Right ventricle myocardium inferior (tissue), 1 donor: ENCODE results near the gene CALN1. TPM values are rescaled to one million over a fixed set of nuclear protein-coding genes. Genes with fewer than 3 reads are reported as not detected.

ENCODE experiments used
- ATAC-seq: fragments of 200-7000 bp; cut with Tn5 transposase; one replicate; pipeline ENCODE4 v1.9.1; 2020; ENCODE audit warnings: mild to moderate bottlenecking, moderate library complexity
- DNase-seq: peaks from one replicate; pipeline ENCODE4 v3.0.0; 2021; ENCODE audit errors: missing footprints
- intact Hi-C: fragments of 100-400 bp; cut with DNase I; formaldehyde crosslinking; loops from one replicate; pipeline ENCODE4 v1.11.0; 2022
- total RNA-seq: library from RNA; stranded (reverse); fragmentation: NEBNext Ultra II Directional; extraction: Animal tissue kit (Norgen Biotek cat#: 25700); gene quantifications from one replicate; pipeline ENCODE4 v1.2.1, GENCODE V29; 2021
- donor health status: DM: no; HTN: yes; CAD: no; lungs with severe emphysema.

Gene CALN1
- total RNA-seq, 1 donor from 2014 or later = not detected

DNA sequence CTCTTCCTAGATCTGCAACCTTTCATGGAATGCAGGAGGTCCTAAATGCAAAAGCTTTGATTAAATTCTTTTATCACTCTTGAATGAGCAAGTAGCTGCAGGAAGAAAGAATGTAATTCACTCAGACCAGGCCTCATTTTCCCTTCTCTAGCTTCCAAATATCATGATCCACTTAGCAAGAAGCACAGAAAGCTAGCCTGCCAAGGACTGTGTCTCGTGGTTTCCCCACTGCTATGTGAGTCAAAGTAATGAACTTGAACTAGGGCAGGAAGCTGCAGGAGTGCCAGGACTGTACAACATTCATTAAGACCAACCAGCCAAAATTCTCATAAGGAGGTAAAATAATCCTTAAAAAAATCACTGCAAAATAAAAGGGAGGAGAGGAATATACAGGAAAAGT lies 379.2 kb downstream of the CALN1 start:
- ATAC-seq = peak; percentile 70
- intact Hi-C loops = no loop called here

DNA sequence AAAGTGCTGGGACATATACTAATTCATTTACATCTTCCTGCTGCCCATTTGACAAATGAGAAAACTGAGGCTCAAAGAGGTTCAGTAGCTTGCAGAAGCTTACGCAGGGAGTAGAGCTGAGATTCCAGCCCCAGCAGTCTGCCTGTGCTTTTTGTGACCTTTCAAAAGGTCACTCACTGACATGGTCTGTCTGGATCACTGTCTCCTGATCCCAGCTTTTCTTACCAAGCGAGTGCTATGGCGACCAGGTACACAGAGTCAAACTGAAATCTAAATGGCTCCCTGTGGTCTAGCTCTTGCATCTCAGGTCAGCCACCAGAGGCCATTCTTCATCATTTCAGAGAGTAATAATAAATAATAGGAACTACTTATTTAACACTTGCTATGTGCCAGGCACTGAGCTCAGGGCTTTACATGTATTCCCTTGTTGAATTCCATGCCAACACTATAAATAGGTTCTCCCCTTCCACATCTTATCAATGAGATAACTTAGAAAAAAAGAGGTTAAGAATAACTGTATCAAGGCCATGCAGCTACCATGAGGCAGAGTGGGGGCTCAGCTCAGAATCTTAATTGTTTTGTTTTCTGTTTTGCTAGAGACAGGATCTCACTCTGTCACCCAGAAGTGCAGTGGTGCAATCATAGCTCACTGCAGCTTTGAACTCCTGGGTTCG lies 381.0 kb downstream of the CALN1 start:
- no peak for DNase-seq
- peak; percentile 45 for ATAC-seq
- intact Hi-C loops = no loop called here

More for the DNA sequence above, 379.2 kb downstream of the CALN1 start:
- DNase-seq = no peak

DNA sequence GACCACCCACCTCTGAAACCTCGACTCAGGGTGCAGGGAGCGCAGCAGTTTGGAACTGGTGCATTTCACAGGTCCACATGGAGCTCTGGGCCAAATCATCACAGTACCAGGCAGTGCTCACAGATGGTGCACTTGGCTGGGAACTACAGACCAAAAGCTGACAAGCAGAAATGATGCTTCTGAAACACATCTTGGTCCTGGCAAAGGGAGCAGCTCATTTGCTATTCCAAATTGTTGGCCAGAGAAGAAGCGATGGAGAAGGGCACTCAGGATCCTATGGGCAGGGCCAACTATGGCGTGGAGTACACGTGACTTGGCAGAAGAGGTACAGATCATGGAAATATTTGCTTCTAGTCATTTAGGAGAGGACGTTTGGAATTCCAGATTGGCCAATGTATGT lies 383.9 kb downstream of the CALN1 start:
- intact Hi-C loops = no loop called here
- no peak for DNase-seq
- no peak for ATAC-seq

DNA sequence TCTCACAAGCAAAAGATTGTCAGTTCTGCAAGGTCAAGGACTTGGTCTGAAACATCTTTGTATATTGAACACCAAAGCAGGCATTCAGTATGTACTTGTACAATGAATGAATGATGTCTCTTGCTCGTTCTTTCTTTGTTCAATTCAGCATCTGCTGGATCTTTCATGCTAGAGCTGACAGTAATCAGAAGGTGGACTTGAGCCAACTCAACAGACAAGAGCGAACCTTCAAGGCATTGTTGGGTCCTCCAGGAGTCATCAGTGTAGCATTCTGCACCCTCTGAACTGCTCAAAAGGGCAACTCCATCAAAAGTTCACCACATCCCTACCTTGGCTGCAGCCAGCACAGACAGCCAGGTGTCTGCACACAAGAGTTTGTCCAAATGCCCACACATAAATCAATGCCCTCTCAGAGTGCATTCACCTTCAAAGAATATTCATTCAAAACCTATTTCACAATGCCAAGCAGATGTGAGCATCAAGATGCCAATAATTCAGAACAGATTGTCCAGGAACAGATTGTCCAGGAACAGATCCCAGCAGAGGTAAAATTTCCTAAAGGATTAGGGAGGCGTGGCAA lies 386.7 kb downstream of the CALN1 start:
- ATAC-seq = no peak
- intact Hi-C loops = no loop called here
- DNase-seq = no peak

DNA sequence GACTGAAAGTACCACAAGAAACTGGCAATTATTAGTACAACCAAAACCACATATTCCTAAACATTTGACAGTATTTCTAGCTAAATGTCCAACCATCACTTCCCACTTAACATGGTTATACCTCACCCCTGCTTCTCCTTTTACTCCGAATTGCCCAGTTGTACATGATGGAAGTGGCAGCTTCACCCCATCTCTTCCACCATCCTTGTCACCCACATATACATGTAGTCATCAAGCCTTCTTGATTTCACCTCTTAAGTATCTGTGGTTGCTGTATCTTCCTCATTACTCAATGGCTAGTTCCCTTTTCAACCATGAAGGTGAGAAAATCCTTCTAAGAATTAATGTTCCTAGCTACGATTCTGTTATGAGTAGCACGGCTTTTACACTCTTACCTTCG lies 388.2 kb downstream of the CALN1 start:
- no peak for ATAC-seq
- intact Hi-C loops = no loop called here
- no peak for DNase-seq

DNA sequence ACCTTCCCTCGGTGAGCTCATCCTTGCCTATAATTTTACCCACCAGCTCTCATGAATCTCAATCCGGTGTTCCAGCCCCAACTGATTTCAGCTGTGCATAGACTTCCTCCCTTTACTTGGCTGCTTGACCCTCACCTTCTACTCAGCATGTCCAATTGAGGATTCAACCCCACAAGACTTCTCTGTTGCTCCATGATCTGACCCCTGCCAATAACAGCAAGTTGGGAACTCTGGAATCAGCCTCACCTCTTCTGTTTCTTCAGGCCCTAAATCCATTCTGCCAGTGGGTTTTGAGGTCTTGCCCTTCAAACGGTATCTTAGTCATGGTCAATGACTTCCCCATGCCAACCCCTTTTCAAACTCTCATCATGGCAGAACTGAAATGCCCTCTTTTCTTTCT lies 390.4 kb downstream of the CALN1 start:
- intact Hi-C loops = no loop called here
- ATAC-seq = no peak
- DNase-seq = no peak

DNA sequence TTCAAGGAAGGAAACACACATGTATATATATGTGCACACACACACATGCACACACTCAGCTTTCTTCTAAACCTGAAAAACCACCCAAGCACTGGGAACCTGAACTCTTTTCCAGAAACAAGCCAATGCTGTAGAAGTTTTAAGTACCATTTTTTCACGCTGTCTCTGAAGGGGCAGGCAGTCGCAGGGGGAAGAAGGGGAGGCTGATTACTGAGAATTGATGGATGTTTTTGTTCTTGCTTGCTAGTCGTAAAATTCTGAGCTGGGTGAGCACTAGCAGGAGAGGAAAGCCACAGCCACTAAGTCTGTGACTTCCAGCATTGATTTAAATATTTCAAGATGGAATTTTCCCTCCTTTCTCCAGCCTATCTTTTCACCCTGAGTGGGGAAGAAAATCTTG lies 391.8 kb downstream of the CALN1 start:
- DNase-seq = no peak
- no peak for ATAC-seq
- intact Hi-C loops = no loop called here

DNA sequence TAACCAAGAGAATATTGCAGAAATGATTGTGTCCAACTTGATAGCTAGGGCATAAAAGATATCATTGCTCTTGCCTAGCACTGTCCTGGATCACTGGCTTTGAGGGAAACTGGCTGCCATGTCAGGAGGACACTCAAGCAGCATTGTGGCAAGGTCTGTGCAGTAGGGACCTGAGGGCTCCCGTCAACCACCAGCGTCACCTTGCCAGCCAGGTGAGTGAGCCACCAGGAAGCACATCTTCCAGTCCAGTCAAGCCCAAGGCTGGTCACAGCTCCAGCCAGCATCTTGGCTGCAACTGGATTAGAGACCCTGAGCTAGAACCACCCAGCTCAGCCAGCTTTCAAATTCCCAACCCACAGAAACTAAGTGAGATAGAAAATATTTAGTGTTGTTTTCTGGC lies 392.7 kb downstream of the CALN1 start:
- ATAC-seq = no peak
- intact Hi-C loops = no loop called here

DNA sequence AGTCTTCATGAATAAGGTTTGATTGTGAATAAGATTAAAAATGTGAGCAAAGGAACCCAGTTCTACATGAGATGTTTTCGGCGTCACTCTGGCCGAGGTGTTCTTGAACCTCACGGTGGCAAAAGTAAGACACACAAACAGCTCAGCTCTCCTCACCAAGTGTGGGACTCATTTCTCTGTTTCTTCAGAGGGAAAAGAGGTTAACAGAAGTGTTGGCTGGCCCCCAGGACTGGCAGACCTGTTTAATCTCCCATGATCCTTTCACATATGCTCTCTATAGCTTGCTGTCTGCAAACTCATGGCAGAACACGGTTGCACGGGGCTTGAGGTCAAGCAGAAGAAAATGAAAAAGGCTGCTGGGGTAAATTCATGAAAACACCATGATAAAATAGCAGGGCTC lies 394.4 kb downstream of the CALN1 start:
- DNase-seq = no peak
- ATAC-seq = no peak
- intact Hi-C loops = no loop called here

More for the DNA sequence above, 392.7 kb downstream of the CALN1 start:
- DNase-seq = no peak

DNA sequence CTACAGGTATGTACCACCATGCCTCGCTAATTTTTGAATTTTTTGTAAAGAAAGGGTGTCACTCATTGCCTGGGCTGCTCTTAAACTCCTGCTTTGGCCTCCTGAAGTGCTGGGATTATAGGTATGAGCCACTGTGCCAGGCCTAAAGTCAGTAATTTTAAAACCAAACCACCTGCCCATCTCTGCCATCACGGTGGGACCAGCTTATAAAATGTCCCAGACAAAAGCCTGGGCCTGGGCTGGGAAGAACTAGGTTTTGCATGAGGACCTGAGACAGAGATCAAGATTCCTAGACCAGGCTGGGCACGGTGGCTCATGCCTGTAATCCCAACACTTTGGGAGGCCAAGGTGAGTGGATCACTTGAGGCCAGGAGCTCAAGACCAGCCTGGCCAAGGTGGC lies 395.6 kb downstream of the CALN1 start:
- ATAC-seq (no peak), DNase-seq (no peak)
- intact Hi-C loops = no loop called here

DNA sequence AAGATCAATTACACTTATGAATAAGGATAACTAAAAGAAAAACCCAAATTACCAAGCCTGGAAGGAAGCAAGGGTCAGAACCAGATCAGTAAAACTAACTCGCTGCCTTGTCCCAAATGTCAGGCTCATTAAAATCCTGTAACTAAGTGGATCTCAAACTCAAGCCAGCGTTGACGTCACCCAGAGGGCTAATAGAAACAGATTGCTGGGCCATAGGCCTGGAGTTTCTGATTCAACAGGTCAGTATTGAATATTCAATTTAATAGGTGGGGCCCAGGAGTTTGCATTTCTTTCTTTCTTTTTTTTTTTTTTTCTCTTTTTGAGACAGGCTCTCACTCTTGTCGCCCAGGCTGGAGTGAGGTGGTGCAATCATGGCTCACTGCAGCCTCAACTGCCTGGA lies 397.0 kb downstream of the CALN1 start:
- intact Hi-C loops = no loop called here
- ATAC-seq (no peak), DNase-seq (no peak)

DNA sequence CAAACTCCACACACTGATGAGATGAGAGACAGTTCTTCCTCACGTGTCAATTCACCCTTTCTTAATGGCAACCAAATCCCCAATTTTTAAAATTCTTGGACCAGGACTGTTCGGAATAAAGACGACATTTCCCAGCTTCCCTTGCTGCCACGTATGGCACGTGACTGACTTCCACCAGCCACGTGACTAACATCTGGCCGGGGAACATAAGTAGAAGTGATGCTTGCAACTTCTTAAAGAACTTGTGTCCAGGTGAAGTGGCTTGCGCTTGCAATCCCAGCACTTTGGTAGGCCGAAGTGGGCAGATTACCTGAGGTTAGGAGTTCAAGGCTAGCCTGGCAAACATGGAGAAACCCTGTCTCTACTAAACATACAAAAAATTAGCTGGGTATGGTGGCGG lies 405.1 kb downstream of the CALN1 start:
- ATAC-seq (no peak), DNase-seq (no peak)
- intact Hi-C loops = no loop called here

DNA sequence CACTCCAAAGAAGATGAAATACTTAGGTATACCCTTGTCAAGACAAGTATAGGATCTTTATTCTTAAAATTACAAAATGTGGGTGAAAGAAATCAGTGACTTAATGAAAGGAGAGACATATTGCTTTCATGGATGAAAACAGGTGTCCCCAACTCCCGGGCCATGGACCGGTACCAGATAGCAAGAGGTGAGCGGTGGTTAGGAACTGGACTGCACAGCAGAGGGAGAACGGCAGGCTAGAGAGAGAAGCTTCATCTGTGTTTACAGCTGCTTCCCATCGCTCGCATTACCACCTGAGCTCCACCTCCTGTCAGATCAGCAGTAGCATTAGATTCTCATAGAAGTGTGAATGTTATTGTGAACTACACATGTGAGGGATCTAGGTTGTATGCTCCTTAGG lies 408.9 kb downstream of the CALN1 start:
- ATAC-seq = no peak
- intact Hi-C loops = no loop called here
- DNase-seq = no peak

DNA sequence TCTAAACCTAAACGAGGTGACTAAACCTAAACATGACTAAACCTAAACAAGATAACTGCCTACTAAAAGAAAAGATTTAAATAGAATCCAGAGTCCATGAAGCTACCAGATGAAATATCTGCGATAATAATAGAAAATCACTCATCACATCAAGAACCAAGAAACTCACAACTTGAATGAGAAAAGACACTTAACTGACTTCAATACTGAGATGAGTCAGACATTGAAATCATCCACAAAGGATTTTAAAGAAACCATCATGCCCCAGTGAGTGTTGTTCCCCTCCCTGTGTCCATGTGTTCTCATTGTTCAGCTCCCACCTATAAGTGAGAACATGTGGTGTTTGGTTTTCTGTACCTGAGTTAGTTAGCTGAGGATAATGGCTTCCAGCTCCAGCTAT lies 416.0 kb downstream of the CALN1 start:
- ATAC-seq (no peak), DNase-seq (no peak)
- intact Hi-C loops = no loop called here

DNA sequence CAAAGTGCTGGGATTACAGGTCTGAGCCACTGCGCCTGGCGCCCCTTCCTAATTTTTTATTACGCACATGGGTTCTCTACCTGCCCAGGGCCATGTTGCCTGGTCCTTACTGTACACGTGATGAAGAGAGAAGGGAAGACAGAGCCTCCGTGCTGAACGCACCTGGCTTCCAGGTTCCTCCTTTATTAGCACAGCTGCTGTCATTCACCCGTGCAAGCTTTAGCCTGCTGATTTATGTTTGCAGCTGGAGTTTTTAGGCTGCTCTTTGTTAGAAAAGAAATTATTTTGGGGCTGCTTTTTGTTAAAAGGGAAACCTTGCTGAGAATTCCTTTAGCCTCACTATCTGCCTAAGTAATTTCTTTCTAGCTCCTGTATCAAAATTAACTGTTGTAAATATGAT lies 417.0 kb downstream of the CALN1 start:
- no peak for ATAC-seq
- DNase-seq = no peak
- intact Hi-C loops = no loop called here

DNA sequence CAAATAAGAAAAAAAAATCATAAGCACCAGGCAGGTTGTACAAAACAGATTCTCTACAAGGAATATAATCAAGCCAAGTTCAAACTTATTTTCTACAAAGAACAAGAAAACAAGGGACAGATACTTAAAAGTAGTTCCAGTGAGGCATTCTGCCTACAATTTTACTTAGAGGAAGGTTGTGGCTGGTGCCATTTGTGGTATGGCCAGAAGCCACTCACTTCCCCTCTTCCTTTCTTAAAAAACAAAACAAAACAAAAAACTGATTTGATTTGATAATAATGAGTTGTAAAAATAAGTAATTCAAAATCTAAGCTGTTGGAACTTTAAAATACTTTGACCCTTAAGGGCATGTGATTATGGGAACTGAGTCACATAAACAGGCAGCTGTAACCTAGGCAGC lies 420.6 kb downstream of the CALN1 start:
- intact Hi-C loops = no loop called here
- ATAC-seq = no peak
- no peak for DNase-seq

DNA sequence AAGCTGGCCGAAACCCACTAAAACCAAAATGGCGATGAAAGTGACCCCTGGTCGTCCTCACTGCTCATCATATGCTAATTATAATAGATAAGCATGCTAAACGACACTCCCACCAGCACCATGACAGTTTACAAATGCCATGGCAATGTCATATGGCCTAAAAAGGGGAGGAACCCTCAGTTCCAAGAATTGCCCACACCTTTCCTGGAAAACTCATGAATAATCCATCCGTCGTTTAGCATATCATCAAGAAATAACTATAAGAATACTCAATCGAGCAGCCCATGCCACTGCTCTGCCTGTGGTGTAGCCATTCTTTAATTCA lies 422.0 kb downstream of the CALN1 start:
- intact Hi-C loops = no loop called here
- DNase-seq (no peak), ATAC-seq (no peak)

DNA sequence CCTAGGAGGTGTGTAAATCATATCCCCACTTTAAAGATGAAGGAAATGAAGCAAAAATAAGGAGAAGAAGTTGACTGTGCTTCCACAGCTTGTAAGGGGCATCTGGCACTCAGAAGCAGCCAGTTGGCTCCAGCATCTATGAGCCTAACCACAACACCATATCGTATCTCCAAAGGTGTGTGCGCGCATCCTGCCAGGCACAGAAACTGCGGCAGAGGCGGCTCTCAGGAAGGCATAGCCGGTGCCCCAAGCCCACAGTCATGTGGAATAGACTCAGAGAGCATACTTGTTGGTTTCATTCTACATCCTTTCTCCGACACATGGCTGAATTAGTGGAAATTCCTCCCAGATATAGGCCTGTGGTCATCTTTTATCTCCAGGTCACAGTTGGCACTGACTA lies 423.9 kb downstream of the CALN1 start:
- no peak for ATAC-seq
- intact Hi-C loops = no loop called here
- no peak for DNase-seq

DNA sequence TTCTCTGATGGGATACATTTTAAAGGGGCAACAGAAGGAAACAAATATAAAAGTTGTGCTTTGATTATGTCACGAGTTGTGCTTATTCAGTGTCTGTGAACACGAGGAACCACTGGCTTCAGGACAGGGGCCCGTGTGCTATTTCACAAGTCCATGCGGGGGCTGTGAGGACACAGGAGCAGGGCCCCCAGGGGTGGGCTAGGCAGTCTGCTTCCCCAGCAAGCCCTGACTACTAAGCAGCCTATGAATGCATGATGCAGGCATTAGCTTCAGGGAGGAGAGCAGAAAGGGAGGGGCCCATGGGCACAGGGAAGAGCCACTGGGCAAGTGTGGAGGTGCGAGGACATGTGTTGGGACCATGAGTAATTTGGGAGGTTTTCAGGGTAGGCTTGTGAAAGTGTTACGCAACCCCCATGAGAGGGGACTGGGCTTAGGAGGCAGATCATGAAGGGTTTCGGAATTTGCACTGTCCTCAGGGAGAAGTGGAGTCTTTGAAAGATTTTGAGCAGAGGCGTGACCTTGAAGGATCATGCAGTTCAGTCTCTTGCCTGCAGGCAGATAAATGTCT lies 424.9 kb downstream of the CALN1 start:
- intact Hi-C loops = no loop called here

DNA sequence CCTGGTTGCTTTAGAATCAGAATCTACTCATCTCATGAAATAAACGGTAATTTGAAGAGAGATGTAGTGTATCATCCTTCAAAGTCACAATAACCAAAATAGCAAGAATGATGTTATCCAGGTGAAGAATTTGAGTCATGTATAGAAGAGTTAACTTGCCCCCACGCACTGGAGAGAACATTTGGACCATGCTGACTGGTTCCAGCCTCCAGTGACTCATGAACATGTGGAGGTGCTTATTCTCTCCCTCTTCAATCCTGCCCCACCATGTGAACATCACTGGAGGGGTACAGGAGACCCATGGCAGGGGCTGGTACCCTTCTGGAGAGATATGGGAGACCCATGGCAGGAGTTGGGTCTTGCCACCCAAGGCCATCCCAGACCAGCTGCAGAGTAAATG lies 427.8 kb downstream of the CALN1 start:
- intact Hi-C loops = no loop called here
- no peak for DNase-seq
- no peak for ATAC-seq

More for the DNA sequence above, 424.9 kb downstream of the CALN1 start:
- no peak for DNase-seq
- ATAC-seq = no peak

DNA sequence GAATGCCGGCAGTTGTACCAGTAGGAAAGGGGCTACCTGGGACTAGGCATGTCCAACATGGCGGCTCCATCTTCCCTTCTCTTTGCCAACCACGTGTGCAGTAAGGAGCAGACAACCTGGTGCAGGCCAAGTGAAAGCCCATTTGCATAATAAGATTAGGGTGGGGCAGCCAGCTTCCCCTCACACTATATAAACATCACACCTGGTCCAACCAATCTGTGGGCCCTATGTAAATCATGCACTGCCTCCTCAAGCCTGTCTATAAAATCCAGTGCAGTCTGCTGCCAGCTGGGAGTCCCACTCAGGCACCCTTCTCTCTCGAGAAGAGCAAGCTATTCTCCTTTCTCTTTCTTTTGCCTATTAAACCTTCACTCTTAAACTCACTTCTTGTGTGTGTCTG lies 429.3 kb downstream of the CALN1 start:
- DNase-seq (no peak), ATAC-seq (no peak)
- intact Hi-C loops = no loop called here
